GM12878 (cell line): Measurements from ENCODE around the gene ATP1A1. TPM values are rescaled to one million over a fixed set of nuclear protein-coding genes. Genes with fewer than 3 reads are reported as not detected.

Source experiments
- ATAC-seq: fragments of 200-7000 bp; cut with Tn5 transposase; 3 replicates; pipeline ENCODE4 v1.9.1; 2020; ENCODE audit warnings: mild to moderate bottlenecking, moderate library complexity
- BruUV-seq: library from RNA; stranded (reverse); fragments of 400-500 nt; replicated peaks from 2 replicates; lab custom pipeline; 2021; lab: Mats Ljungman, UMichigan
- CTCF ChIA-PET: fragments of 300-600 bp; sonication (Branson Sonifier 250); formaldehyde crosslinking; extraction: SDS; loops from one replicate; lab custom pipeline; 2021; ENCODE audit warnings: inconsistent platforms; lab: Yijun Ruan, JAX
- POLR2A ChIA-PET: fragments of 350-600 bp; formaldehyde crosslinking; extraction: SDS; loops from one replicate; lab custom pipeline; 2021; ENCODE audit warnings: inconsistent platforms; lab: Charles Lee
- RAD21 ChIA-PET: fragments of 300-600 bp; sonication (Branson Sonifier 250); formaldehyde crosslinking; loops from one replicate; lab custom pipeline; 2023; ENCODE audit warnings: antibody characterized with exemption; ENCODE audit not compliant: unreplicated experiment; lab: Charles Lee
- SMC1A ChIA-PET: fragments of 300-600 bp; sonication (Branson Sonifier 250); formaldehyde crosslinking; loops from one replicate; lab custom pipeline; 2023; ENCODE audit not compliant: unreplicated experiment, uncharacterized antibody; lab: Charles Lee
- DNase-seq: peaks from one replicate; pipeline ENCODE4 v3.0.0-alpha.2; 2011; ENCODE audit warnings: low read depth, low spot score
- FAIRE-seq: peaks from 3 replicates; lab custom pipeline; 2011; peaks lifted over from hg19 to GRCh38; lab: Jason Lieb, UNC
- H2AFZ ChIP-seq: 2 replicates; pipeline ENCODE4 v1.6.0; 2011; ENCODE audit warnings: low read depth, low read length, control low read depth; ENCODE audit not compliant: control insufficient read depth
- H3K27ac ChIP-seq: 2 replicates; pipeline ENCODE4 v1.5.1; 2011; ENCODE audit warnings: control low read depth; ENCODE audit not compliant: control insufficient read depth, insufficient read depth
- H3K27me3 ChIP-seq, 2 experiments: replicated peaks in 1 of 2; 2 replicates each; pipeline versions ENCODE4 v1.6.0 to v1.6.1; 2011; ENCODE audit warnings: low read length in 1 of 2; ENCODE audit not compliant: control insufficient read depth in 2 of 2, insufficient read depth in 2 of 2
- H3K36me3 ChIP-seq, 2 experiments: 2 replicates each; pipeline ENCODE4 v1.5.1; 2011; ENCODE audit warnings: low read length in 1 of 2; ENCODE audit not compliant: control insufficient read depth in 2 of 2, insufficient read depth in 2 of 2
- H3K4me1 ChIP-seq: 2 replicates; pipeline ENCODE4 v1.6.1; 2011; ENCODE audit warnings: mild to moderate bottlenecking, low read length, moderate library complexity, mixed read lengths; ENCODE audit not compliant: control insufficient read depth, insufficient read depth
- H3K4me2 ChIP-seq: 2 replicates; pipeline ENCODE4 v1.6.0; 2011; ENCODE audit warnings: control low read depth; ENCODE audit not compliant: control insufficient read depth, insufficient read depth
- H3K4me3 ChIP-seq: fragments of 200-600 bp; sonication (generic); 2 replicates; pipeline ENCODE4 v1.5.1; 2016
- H3K79me2 ChIP-seq: 2 replicates; pipeline ENCODE4 v1.6.0; 2011; ENCODE audit warnings: low read length; ENCODE audit not compliant: control insufficient read depth, insufficient read depth
- H3K9ac ChIP-seq: 2 replicates; pipeline ENCODE4 v1.8.0; 2011; ENCODE audit warnings: low read length, control low read depth, mixed read lengths; ENCODE audit not compliant: control insufficient read depth, insufficient read depth
- H3K9me3 ChIP-seq: replicated peaks from 3 replicates; pipeline ENCODE4 v1.5.1; 2011; ENCODE audit warnings: mild to moderate bottlenecking, low read length; ENCODE audit not compliant: control insufficient read depth, insufficient read depth
- H4K20me1 ChIP-seq: 2 replicates; pipeline ENCODE4 v1.6.0; 2011; ENCODE audit not compliant: control insufficient read depth, insufficient read depth
- CEBPZ ChIP-seq: fragments of 150-350 bp; IDR thresholded peaks from 2 replicates; pipeline ENCODE4 v1.6.1; 2016; ENCODE audit warnings: low read depth, low read length
- IRF5 ChIP-seq: fragments of 450-650 bp; IDR thresholded peaks from 2 replicates; pipeline ENCODE4 v1.6.1; 2017; ENCODE audit warnings: borderline replicate concordance
- POU2F2 ChIP-seq: IDR thresholded peaks from 3 replicates; pipeline ENCODE4 v1.6.1; 2011; ENCODE audit warnings: low read depth, mild to moderate bottlenecking, low read length, borderline replicate concordance
- STAT3 ChIP-seq: IDR thresholded peaks from 2 replicates; pipeline ENCODE4 v1.6.1; 2011; ENCODE audit warnings: low read depth, low read length, improper control_type of control experiment
- TARDBP ChIP-seq: IDR thresholded peaks from 2 replicates; pipeline ENCODE4 v1.6.1; 2016; ENCODE audit warnings: borderline replicate concordance
- in situ Hi-C: fragments of 300-500 bp; cut with MboI; formaldehyde crosslinking; loops from 9 replicates; pipeline ENCODE4 v1.14.3; 2018; ENCODE audit warnings: mixed read lengths
- intact Hi-C: fragments of 100-400 bp; cut with micrococcal nuclease; formaldehyde crosslinking; loops from one replicate; pipeline ENCODE4 v1.14.2; 2022; ENCODE audit not compliant: unreplicated experiment
- polyA plus RNA-seq, 11 experiments: library from polyadenylated mRNA; depleted of rRNA in 4 of 11; unstranded in 6 of 11; stranded (reverse) in 5 of 11; fragments of >200 nt; fragmentation: Nextera tagmentation in 4 of 11; fragmentation: Illumina TruSeq in 1 of 11; extraction: Ambion mirVana in 4 of 11; extraction: Trizol in 1 of 11; gene quantifications; 1 replicate in 1 of 11; 2 replicates in 10 of 11; pipeline versions ENCODE4 v1.2.1 to v1.2.3, GENCODE V29; 2011 to 2016; ENCODE audit warnings: inconsistent platforms in 2 of 11, missing spikeins in 2 of 11, low read depth in 1 of 11
- total RNA-seq, 4 experiments: library from RNA; depleted of rRNA in 3 of 4; stranded (reverse); fragments of >200 nt in 3 of 4; fragmentation: Illumina TruSeq in 1 of 4; extraction: Trizol in 1 of 4; gene quantifications; 2 replicates each; pipeline versions ENCODE4 v1.2.1 to v1.2.3, GENCODE V29; 2013 to 2021

The ATP1A1 gene
- total and polyA plus RNA-seq, 10 of the 15 experiments (the other 5 are each of a cell fraction or from before 2014, with no cell fraction given), result 113 to 566 (median 313) TPM

- no peaks in the 10 kb centered on the region for H3K79me2 ChIP-seq
- ChIA-PET POLR2A (no interaction called here), RAD21 (interaction anchor here (1.0 kb wide), 1 partner anchor 155 kb away, joined by 3 read pairs; no protein-coding TSS in a partner anchor), SMC1A (no interaction called here), CTCF (interaction anchor here (1.4 kb wide), 1 partner anchor 155 kb away, joined by 3 read pairs; no protein-coding TSS in a partner anchor)
- no peak overlapping the region for H3K27ac ChIP-seq
- BruUV-seq, result no TSS peak
- H3K4me3 ChIP-seq, result no peak overlapping the region
- no peak for TF ChIP-seq TARDBP
- TF ChIP-seq STAT3, result no peak
- no peak for TF ChIP-seq POU2F2
- no peak for TF ChIP-seq CEBPZ
- no peak for TF ChIP-seq IRF5
- H4K20me1 ChIP-seq, result no peaks in the 10 kb centered on the region
- intact Hi-C loops (no loop called here), in situ Hi-C loops (no loop called here)
- DNase-seq (no peak), FAIRE-seq (no peak), ATAC-seq (no peak)
- H3K36me3 ChIP-seq, result no peaks in the 10 kb centered on the region
- H3K4me1 ChIP-seq, result peaks cover 8% of the 10 kb centered on the region
- H3K4me2 ChIP-seq, result no peak overlapping the region
- no peaks in the 10 kb centered on the region for H3K27me3 ChIP-seq
- H3K9ac ChIP-seq, result no peak overlapping the region
- H2AFZ ChIP-seq, result no peak overlapping the region
- no peaks in the 10 kb centered on the region for H3K9me3 ChIP-seq
Observed at GRCh38 chr1:116330846-116331245, 42.2 kb upstream of the ATP1A1 start.
